ENCODE measurements around the gene CPT1B.
"Not testable (repeated sequence)": the region's sequence is repeated elsewhere in the genome, so short reads cannot be mapped to it uniquely, and the experiment has no call there.

Gene CPT1B

GRCh38 chr22:50577987-50578775, at the start of gene CPT1B:
Gene CPT1B, minus strand, starts transcription at chr22:50578427. Its CDS starts 512 bp downstream, at chr22:50577915.
- H3K4me3 ChIP-seq: peak within 1 kb of the TSS in 1 of 7 experiments; percentile 3

GRCh38 chr22:50626850-50627641, 48.8 kb upstream of the CPT1B start:
- H3K27ac ChIP-seq: peak overlapping the region in 20 of 21 experiments; percentile 60 to 92 (median 84)
- H3K4me3 ChIP-seq: peak overlapping the region; percentile 61 to 92 (median 74)

More at GRCh38 chr22:50577987-50578775, at the start of gene CPT1B:
- peak within 1 kb of the TSS in 4 of 21 experiments; percentile 3 to 29 (median 16) for H3K27ac ChIP-seq

GRCh38 chr22:50626314-50626849, 48.2 kb upstream of the CPT1B start:
- H3K27ac ChIP-seq: peak overlapping the region in 2 of 21 experiments; percentile 10 to 84

GRCh38 chr22:50625568-50626313, 47.5 kb upstream of the CPT1B start:
- no peak overlapping the region for H3K4me3 ChIP-seq
- H3K27ac ChIP-seq: no peak overlapping the region

More at GRCh38 chr22:50626314-50626849, 48.2 kb upstream of the CPT1B start:
- H3K4me3 ChIP-seq: no peak overlapping the region

GRCh38 chr22:50625131-50625567, 46.9 kb upstream of the CPT1B start:
- Histone ChIP-seq H3K4me3 (no peak overlapping the region), H3K27ac (no peak overlapping the region)

GRCh38 chr22:50624347-50625130, 46.3 kb upstream of the CPT1B start:
- Histone ChIP-seq H3K4me3 (no peak overlapping the region), H3K27ac (no peak overlapping the region)

- Histone ChIP-seq H3K27ac (peak overlapping the region in 18 of 21 experiments; percentile 48 to 93 (median 70)), H3K4me3 (no peak overlapping the region)
Measured at GRCh38 chr22:50622723-50623327, 44.6 kb upstream of the CPT1B start.

GRCh38 chr22:50621948-50622722, 43.9 kb upstream of the CPT1B start:
- peak overlapping the region in 19 of 21 experiments; percentile 41 to 93 (median 70) for H3K27ac ChIP-seq
- peak overlapping the region in 5 of 7 experiments; percentile 11 to 35 (median 21) for H3K4me3 ChIP-seq

GRCh38 chr22:50621356-50621880, 43.2 kb upstream of the CPT1B start:
- peak overlapping the region; percentile 5 to 35 (median 21) for H3K4me3 ChIP-seq

GRCh38 chr22:50620593-50621355, 42.5 kb upstream of the CPT1B start:
- peak overlapping the region in 12 of 21 experiments; percentile 25 to 93 (median 80) for H3K27ac ChIP-seq
- peak overlapping the region; percentile 5 to 35 (median 20) for H3K4me3 ChIP-seq

More at GRCh38 chr22:50621356-50621880, 43.2 kb upstream of the CPT1B start:
- peak overlapping the region in 19 of 21 experiments; percentile 41 to 93 (median 69) for H3K27ac ChIP-seq

- not testable (repeated sequence) for H3K4me3 ChIP-seq, H3K27ac ChIP-seq
Measured at GRCh38 chr22:50614296-50614695, 36.1 kb upstream of the CPT1B start.

- Histone ChIP-seq H3K27ac (no peak overlapping the region), H3K4me3 (no peak overlapping the region)
Measured at GRCh38 chr22:50613291-50613981, 35.2 kb upstream of the CPT1B start.

GRCh38 chr22:50612528-50613221, 34.4 kb upstream of the CPT1B start:
- Histone ChIP-seq H3K4me3 (no peak overlapping the region), H3K27ac (no peak overlapping the region)

GRCh38 chr22:50612168-50612527, 33.9 kb upstream of the CPT1B start:
- Histone ChIP-seq H3K4me3 (no peak overlapping the region), H3K27ac (no peak overlapping the region)

GRCh38 chr22:50611341-50612060, 33.3 kb upstream of the CPT1B start:
- no peak overlapping the region for H3K4me3 ChIP-seq

More at GRCh38 chr22:50611341-50612060, 33.3 kb upstream of the CPT1B start:
- no peak overlapping the region for H3K27ac ChIP-seq

Measured in skin epidermis (tissue), 12 donors.